Heart right ventricle (tissue), 16 donors: Measurements from ENCODE around the gene SIGLEC9. TPM values are rescaled to one million over a fixed set of nuclear protein-coding genes. Genes with fewer than 3 reads are reported as not detected.

Source experiments
- ATAC-seq, 8 donors: fragments of 200-7000 bp; cut with Tn5 transposase; one replicate each; pipeline ENCODE4 v1.9.1; 2020; ENCODE audit warnings: mild to moderate bottlenecking in 8 of 8, moderate library complexity in 8 of 8, moderate number of reproducible peaks in 1 of 8
- DNase-seq, 2 donors: peaks; one replicate each; pipeline ENCODE4 v3.0.0-alpha.2; 2020
- H3K27ac ChIP-seq, 10 donors: fragments of 200-600 bp; sonication (generic) in 2 of 10; one replicate each; pipeline versions ENCODE4 v1.5.0 to v1.8.0; 2020 to 2022; ENCODE audit warnings: mild to moderate bottlenecking in 3 of 10
- H3K27me3 ChIP-seq, 7 donors: fragments of 200-600 bp; one replicate each; pipeline ENCODE4 v1.8.0; 2021 to 2022; ENCODE audit warnings: mild to moderate bottlenecking in 2 of 7
- H3K36me3 ChIP-seq, 9 donors: fragments of 200-600 bp; sonication (generic) in 1 of 9; one replicate each; pipeline versions ENCODE4 v1.5.0 to v1.8.0; 2020 to 2022; ENCODE audit warnings: mild to moderate bottlenecking in 2 of 9
- H3K4me1 ChIP-seq, 9 donors: fragments of 200-600 bp; sonication (generic) in 1 of 9; one replicate each; pipeline versions ENCODE4 v1.5.0 to v1.8.0; 2020 to 2022; ENCODE audit warnings: mild to moderate bottlenecking in 4 of 9
- H3K4me3 ChIP-seq, 10 donors: fragments of 200-600 bp; sonication (generic) in 2 of 10; one replicate each; pipeline versions ENCODE4 v1.5.0 to v1.8.0; 2020 to 2022; ENCODE audit warnings: mild to moderate bottlenecking in 7 of 10, moderate library complexity in 2 of 10
- H3K9me3 ChIP-seq, 11 donors: fragments of 200-600 bp in 10 of 11; sonication (generic) in 2 of 11; one replicate each; pipeline versions ENCODE4 v1.5.0 to v1.8.0; 2013 to 2022; ENCODE audit warnings: mild to moderate bottlenecking in 2 of 11, control low read depth in 1 of 11, moderate library complexity in 1 of 11
- CTCF ChIP-seq, 9 donors: fragments of 200-600 bp; sonication (generic) in 2 of 9; IDR thresholded peaks; one replicate each; pipeline versions ENCODE4 v1.5.0 to v1.8.0; 2021 to 2022; ENCODE audit warnings: antibody characterized with exemption in 9 of 9, mild to moderate bottlenecking in 5 of 9, moderate library complexity in 1 of 9
- WGBS, 2 donors: extraction: QIAGEN DNeasy Blood & Tissue Kit; methylation state at CpG; one replicate each; pipeline ENCODE4 v1.1.7; 2013; ENCODE audit warnings: inconsistent platforms in 1 of 2; 5-methylcytosine and 5-hydroxymethylcytosine counted together
- intact Hi-C, 10 donors: fragments of 100-400 bp; cut with DNase I; formaldehyde crosslinking; loops; one replicate each; pipeline versions ENCODE4 v1.11.1 to v1.14.2; 2022
- polyA plus RNA-seq, 2 donors: library from polyadenylated mRNA; stranded (reverse); fragments of 200-250 nt; gene quantifications; one replicate each; pipeline ENCODE4 v1.2.3, GENCODE V29; 2013
- total RNA-seq, 10 donors: library from RNA; stranded (reverse); fragmentation: NEBNext Ultra II Directional in 3 of 10; extraction: Animal tissue kit (Norgen Biotek cat#: 25700) in 3 of 10; gene quantifications; one replicate each; pipeline versions ENCODE4 v1.2.1 to v1.2.4, GENCODE V29; 2021 to 2023
- donor health status: Arrhythmogenic right ventricular cardiomyopathy.
- donor health status: ischemic (EF 13 %, LVEDD 7.1; RV severe dilation, severe dysfunction).
- donor health status: healthy with polysubstance abuse.
- donor health status: DM: no; HTN: yes; CAD: no.
- donor health status: DM: no; HTN: no; CAD: no.
- donor health status: ischemic (EF 25% LVEDD 6.9; RV normal size, moderate dysfunction).
- donor health status: ischemic (EF 25% LVEDD 5.7; RV mildly dilated, moderate dysfunction).
- donor health status: healthy.
- donor health status: DM: yes; HTN: yes; CAD: no.
- donor health status: Ischemic cardiomyopathy.
- donor health status: ischemic (EF 35%, LVEDD 5.7; RV mildly dilated, moderate dysfunction).
- donor health status: nonischemic (EF 11% LVEDD 7.7; RV severe dilation, severe dysfunction).
- donor health status: DM: yes; HTN: yes; CAD: no.
- donor health status: PGD.
- donor health status: ischemic (EF 29% LVEDD 5.4; RV normal size, mild dysfunction).
- donor health status: nonischemic (EF 23%, LVEDD 6.1; RV moderate dilation, normal function).

Gene SIGLEC9
- total and polyA plus RNA-seq, 12 donors = 0.41 to 7.0 (median 1.1) TPM; not detected in 1

GRCh38 chr19:51100601-51101000, 24.1 kb upstream of the SIGLEC9 start:
- no peaks in the 10 kb centered on the region for H3K27me3 ChIP-seq
- H3K36me3 ChIP-seq = peaks cover 0 to 58% (median 6%) of the 10 kb centered on the region in 9 donors
- no peaks in the 10 kb centered on the region for H3K9me3 ChIP-seq
- peaks cover 0 to 31% (median 10%) of the 10 kb centered on the region in 9 donors for H3K4me1 ChIP-seq
- intact Hi-C loops = loop anchor here in 4 of 10 donors (10.0 kb wide), 2 partner anchors 264 to 494 kb away; partner anchors contain the start of genes CLDND2 (in 1 of the 4) and ETFB (in 1 of the 4)
- WGBS, 2 donors = 55 to 58% methylated on average over 3 of the region's 3 CpGs
- peak overlapping the region in 1 of 10 donors; percentile 31 for H3K27ac ChIP-seq
- DNase-seq (no peak), ATAC-seq (no peak)
- no peak overlapping the region for H3K4me3 ChIP-seq
- no peak for TF ChIP-seq CTCF (IDR thresholded peaks at IDR 0.05)

GRCh38 chr19:51101171-51101865, 23.4 kb upstream of the SIGLEC9 start:
- Histone ChIP-seq H3K27ac (peak overlapping the region in 4 of 10 donors; percentile 5 to 31 (median 19)), H3K27me3 (no peaks in the 10 kb centered on the region), H3K9me3 (no peaks in the 10 kb centered on the region), H3K36me3 (peaks cover 0 to 58% (median 6%) of the 10 kb centered on the region in 9 donors), H3K4me1 (peaks cover 0 to 31% (median 10%) of the 10 kb centered on the region in 9 donors), H3K4me3 (no peak overlapping the region)
- TF ChIP-seq CTCF (IDR thresholded peaks at IDR 0.05) = no peak
- intact Hi-C loops = loop anchor here in 4 of 10 donors (10.0 kb wide), 2 partner anchors 263 to 493 kb away; partner anchors contain the start of genes CLDND2 (in 1 of the 4) and ETFB (in 1 of the 4)
- 63 to 68% methylated on average over 5 of the region's 5 CpGs for WGBS, 2 donors
- peak in 3 of 8 donors; percentile 16 to 30 (median 20) for ATAC-seq
- no peak for DNase-seq

GRCh38 chr19:51102991-51103390, 21.7 kb upstream of the SIGLEC9 start:
- intact Hi-C loops = loop anchor here in 4 of 10 donors (10.0 kb wide), 2 partner anchors 262 to 492 kb away; partner anchors contain the start of genes CLDND2 (in 1 of the 4) and ETFB (in 1 of the 4)
- no peaks in the 10 kb centered on the region for H3K27me3 ChIP-seq
- H3K36me3 ChIP-seq = peaks cover 0 to 55% (median 6%) of the 10 kb centered on the region in 9 donors
- H3K27ac ChIP-seq = no peak overlapping the region
- 86 to 94% methylated on average over 7 of the region's 7 CpGs for WGBS, 2 donors
- H3K4me3 ChIP-seq = no peak overlapping the region
- DNase-seq = no peak
- TF ChIP-seq CTCF (IDR thresholded peaks at IDR 0.05) = no peak
- H3K9me3 ChIP-seq = no peaks in the 10 kb centered on the region
- peaks cover 0 to 44% (median 19%) of the 10 kb centered on the region in 9 donors for H3K4me1 ChIP-seq
- ATAC-seq = no peak

DNA sequence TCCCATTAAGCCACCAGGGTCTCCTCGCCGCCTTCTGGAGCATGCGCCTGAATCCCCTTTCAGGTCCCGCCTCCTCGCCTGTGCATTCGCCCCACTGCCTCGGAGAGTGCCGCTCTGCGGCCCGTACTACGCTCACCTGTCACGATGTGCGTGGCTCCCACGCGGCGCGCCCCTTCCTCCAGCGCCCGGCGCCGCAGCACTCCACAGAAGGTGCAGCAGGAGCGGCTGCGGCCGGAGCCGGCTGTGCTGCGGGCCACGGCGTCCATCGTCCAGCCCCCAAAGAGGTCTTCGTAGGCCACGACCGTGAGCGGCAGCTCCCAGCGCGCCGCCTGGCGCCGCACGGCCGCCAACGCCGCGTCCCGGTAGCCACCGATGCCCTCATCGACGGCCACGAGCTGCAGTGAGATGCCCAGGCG, 20.8 kb upstream of the SIGLEC9 start:
- intact Hi-C loops = loop anchor here in 4 of 10 donors (10.0 kb wide), 2 partner anchors 261 to 491 kb away; partner anchors contain the start of genes CLDND2 (in 1 of the 4) and ETFB (in 1 of the 4)
- H3K27ac ChIP-seq = no peak overlapping the region
- DNase-seq = no peak
- H3K27me3 ChIP-seq = no peaks in the 10 kb centered on the region
- H3K9me3 ChIP-seq = no peaks in the 10 kb centered on the region
- peaks cover 0 to 47% (median 22%) of the 10 kb centered on the region in 9 donors for H3K4me1 ChIP-seq
- no peak for ATAC-seq
- TF ChIP-seq CTCF (IDR thresholded peaks at IDR 0.05) = no peak
- 77 to 79% methylated on average over 45 to 49 of the region's 49 CpGs for WGBS, 2 donors
- H3K36me3 ChIP-seq = peaks cover 0 to 53% (median 6%) of the 10 kb centered on the region in 9 donors
- H3K4me3 ChIP-seq = peak overlapping the region in 2 of 10 donors; percentile 4 to 24
